ENCODE results near the gene PSME4.

The PSME4 gene

GRCh38 chr2:53989210-53989862 is 18.5 kb upstream of the PSME4 start:
- H4K91ac ChIP-seq (ENCODE audit: low read depth, low read length) = no peak overlapping the region
- H3K27ac ChIP-seq (ENCODE audit: low read depth, low read length) = no peak overlapping the region
- H3K9ac ChIP-seq (ENCODE audit: low read length) = no peak overlapping the region
- H3K79me2 ChIP-seq (ENCODE audit: control insufficient read depth, insufficient read depth, low read length, poor library complexity) = no peaks in the 10 kb centered on the region
- no peaks in the 10 kb centered on the region for H3K4me1 ChIP-seq (ENCODE audit: control insufficient read depth in 1 of 2, insufficient read depth in 2 of 2, low read length in 2 of 2)
- H3K27me3 ChIP-seq (ENCODE audit: insufficient read depth, low read length) = no peaks in the 10 kb centered on the region
- no peaks in the 10 kb centered on the region for H3K9me3 ChIP-seq (ENCODE audit: insufficient read depth, low read depth, low read length)
- no peak overlapping the region for H4K12ac ChIP-seq (ENCODE audit: low read depth, low read length)
- no peak overlapping the region for H3K14ac ChIP-seq (ENCODE audit: low read length)
- WGBS (ENCODE audit: extremely low coverage, insufficient coverage, insufficient read length) = no CpG with 5 or more reads among the region's 2 CpGs
- H3K23ac ChIP-seq (ENCODE audit: low read length) = no peak overlapping the region
- no peak overlapping the region for H3K4me2 ChIP-seq (ENCODE audit: low read length)
- no peak overlapping the region for H2BK120ac ChIP-seq (ENCODE audit: insufficient read depth, low read length, poor library complexity)
- H2BK5ac ChIP-seq (ENCODE audit: low read depth, low read length, poor library complexity) = no peak overlapping the region
- no peak overlapping the region for H3K4ac ChIP-seq (ENCODE audit: low read depth, low read length)
- no peak overlapping the region for H3K4me3 ChIP-seq (ENCODE audit: low read depth, low read length)
- no peak for DNase-seq
- H3K18ac ChIP-seq (ENCODE audit: low read length) = no peak overlapping the region
- no peak overlapping the region for H2AFZ ChIP-seq (ENCODE audit: insufficient read depth, low read length, poor library complexity)
- no peaks in the 10 kb centered on the region for H3K79me1 ChIP-seq (ENCODE audit: low read length)
- H2AK5ac ChIP-seq (ENCODE audit: low read length) = no peak overlapping the region
- no peaks in the 10 kb centered on the region for H3K36me3 ChIP-seq (ENCODE audit: control insufficient read depth in 1 of 2, insufficient read depth in 2 of 2, low read length in 2 of 2)
- H2BK12ac ChIP-seq (ENCODE audit: low read length) = no peak overlapping the region
- no peak overlapping the region for H4K8ac ChIP-seq (ENCODE audit: low read depth, low read length)

- no peak overlapping the region for H3K27ac ChIP-seq (ENCODE audit: low read depth, low read length)
- H4K91ac ChIP-seq (ENCODE audit: low read depth, low read length) = no peak overlapping the region
- WGBS (ENCODE audit: extremely low coverage, insufficient coverage, insufficient read length) = no CpG with 5 or more reads among the region's 1 CpG
- no peak overlapping the region for H2AK5ac ChIP-seq (ENCODE audit: low read length)
- H3K4ac ChIP-seq (ENCODE audit: low read depth, low read length) = no peak overlapping the region
- no peak overlapping the region for H2BK5ac ChIP-seq (ENCODE audit: low read depth, low read length, poor library complexity)
- H2BK120ac ChIP-seq (ENCODE audit: insufficient read depth, low read length, poor library complexity) = no peak overlapping the region
- no peak overlapping the region for H4K8ac ChIP-seq (ENCODE audit: low read depth, low read length)
- H3K4me1 ChIP-seq (ENCODE audit: control insufficient read depth in 1 of 2, insufficient read depth in 2 of 2, low read length in 2 of 2) = no peaks in the 10 kb centered on the region
- H3K36me3 ChIP-seq (ENCODE audit: control insufficient read depth in 1 of 2, insufficient read depth in 2 of 2, low read length in 2 of 2) = no peaks in the 10 kb centered on the region
- H3K14ac ChIP-seq (ENCODE audit: low read length) = no peak overlapping the region
- no peak for DNase-seq
- H4K12ac ChIP-seq (ENCODE audit: low read depth, low read length) = no peak overlapping the region
- H3K4me2 ChIP-seq (ENCODE audit: low read length) = no peak overlapping the region
- no peak overlapping the region for H3K23ac ChIP-seq (ENCODE audit: low read length)
- H3K4me3 ChIP-seq (ENCODE audit: low read depth, low read length) = no peak overlapping the region
- no peaks in the 10 kb centered on the region for H3K79me2 ChIP-seq (ENCODE audit: control insufficient read depth, insufficient read depth, low read length, poor library complexity)
- no peak overlapping the region for H3K18ac ChIP-seq (ENCODE audit: low read length)
- no peak overlapping the region for H2AFZ ChIP-seq (ENCODE audit: insufficient read depth, low read length, poor library complexity)
- H3K9me3 ChIP-seq (ENCODE audit: insufficient read depth, low read depth, low read length) = no peaks in the 10 kb centered on the region
- no peaks in the 10 kb centered on the region for H3K27me3 ChIP-seq (ENCODE audit: insufficient read depth, low read length)
- H3K9ac ChIP-seq (ENCODE audit: low read length) = no peak overlapping the region
- no peak overlapping the region for H2BK12ac ChIP-seq (ENCODE audit: low read length)
- H3K79me1 ChIP-seq (ENCODE audit: low read length) = no peaks in the 10 kb centered on the region
Observed at GRCh38 chr2:53987336-53987921, 16.6 kb upstream of the PSME4 start.

GRCh38 chr2:53985646-53986045 is 14.9 kb upstream of the PSME4 start:
- WGBS (ENCODE audit: extremely low coverage, insufficient coverage, insufficient read length) = no CpG with 5 or more reads among the region's 4 CpGs
- Histone ChIP-seq H3K79me1 (ENCODE audit: low read length) (no peaks in the 10 kb centered on the region), H3K4me3 (ENCODE audit: low read depth, low read length) (no peak overlapping the region), H3K18ac (ENCODE audit: low read length) (no peak overlapping the region), H2BK5ac (ENCODE audit: low read depth, low read length, poor library complexity) (no peak overlapping the region), H3K27me3 (ENCODE audit: insufficient read depth, low read length) (no peaks in the 10 kb centered on the region), H3K36me3 (ENCODE audit: control insufficient read depth in 1 of 2, insufficient read depth in 2 of 2, low read length in 2 of 2) (peaks cover 0 to 2% of the 10 kb centered on the region in 2 experiments), H3K9me3 (ENCODE audit: insufficient read depth, low read depth, low read length) (no peaks in the 10 kb centered on the region), H2BK120ac (ENCODE audit: insufficient read depth, low read length, poor library complexity) (no peak overlapping the region), H3K14ac (ENCODE audit: low read length) (no peak overlapping the region), H2BK12ac (ENCODE audit: low read length) (no peak overlapping the region), H3K4me2 (ENCODE audit: low read length) (no peak overlapping the region), H4K8ac (ENCODE audit: low read depth, low read length) (no peak overlapping the region), H2AFZ (ENCODE audit: insufficient read depth, low read length, poor library complexity) (no peak overlapping the region), H3K4ac (ENCODE audit: low read depth, low read length) (no peak overlapping the region), H3K27ac (ENCODE audit: low read depth, low read length) (no peak overlapping the region), H3K79me2 (ENCODE audit: control insufficient read depth, insufficient read depth, low read length, poor library complexity) (no peaks in the 10 kb centered on the region), H4K12ac (ENCODE audit: low read depth, low read length) (no peak overlapping the region), H3K9ac (ENCODE audit: low read length) (no peak overlapping the region), H2AK5ac (ENCODE audit: low read length) (no peak overlapping the region), H3K4me1 (ENCODE audit: control insufficient read depth in 1 of 2, insufficient read depth in 2 of 2, low read length in 2 of 2) (no peaks in the 10 kb centered on the region), H4K91ac (ENCODE audit: low read depth, low read length) (no peak overlapping the region), H3K23ac (ENCODE audit: low read length) (no peak overlapping the region)
- no peak for DNase-seq

- Histone ChIP-seq H3K27me3 (ENCODE audit: insufficient read depth, low read length) (no peaks in the 10 kb centered on the region), H2AK5ac (ENCODE audit: low read length) (peak overlapping the region; percentile 64), H4K91ac (ENCODE audit: low read depth, low read length) (peak overlapping the region; percentile 61), H3K79me1 (ENCODE audit: low read length) (peaks cover 14% of the 10 kb centered on the region), H3K9me3 (ENCODE audit: insufficient read depth, low read depth, low read length) (peaks cover 2% of the 10 kb centered on the region), H3K18ac (ENCODE audit: low read length) (peak overlapping the region; percentile 88), H2BK12ac (ENCODE audit: low read length) (peak overlapping the region; percentile 76), H3K36me3 (ENCODE audit: control insufficient read depth in 1 of 2, insufficient read depth in 2 of 2, low read length in 2 of 2) (no peaks in the 10 kb centered on the region), H4K8ac (ENCODE audit: low read depth, low read length) (peak overlapping the region; percentile 81), H3K4me3 (ENCODE audit: low read depth, low read length) (peak overlapping the region; percentile 95), H4K12ac (ENCODE audit: low read depth, low read length) (peak overlapping the region; percentile 87), H3K4ac (ENCODE audit: low read depth, low read length) (peak overlapping the region; percentile 95), H3K4me1 (ENCODE audit: control insufficient read depth in 1 of 2, insufficient read depth in 2 of 2, low read length in 2 of 2) (no peaks in the 10 kb centered on the region), H3K23ac (ENCODE audit: low read length) (no peak overlapping the region), H3K14ac (ENCODE audit: low read length) (peak overlapping the region; percentile 89), H3K79me2 (ENCODE audit: control insufficient read depth, insufficient read depth, low read length, poor library complexity) (peaks cover 27% of the 10 kb centered on the region), H3K27ac (ENCODE audit: low read depth, low read length) (peak overlapping the region; percentile 93), H2BK5ac (ENCODE audit: low read depth, low read length, poor library complexity) (peak overlapping the region; percentile 81), H3K4me2 (ENCODE audit: low read length) (peak overlapping the region; percentile 85), H2AFZ (ENCODE audit: insufficient read depth, low read length, poor library complexity) (peak overlapping the region; percentile 84), H3K9ac (ENCODE audit: low read length) (peak overlapping the region; percentile 98), H2BK120ac (ENCODE audit: insufficient read depth, low read length, poor library complexity) (peak overlapping the region; percentile 81)
- WGBS (ENCODE audit: extremely low coverage, insufficient coverage, insufficient read length) = no CpG with 5 or more reads among the region's 46 CpGs
- peak; percentile 54 to 62 for DNase-seq
Observed at GRCh38 chr2:53969968-53970723, 647 bp downstream of the PSME4 start.
